Subcutaneous abdominal adipose tissue (tissue), 5 donors: ENCODE data around the gene GRM7.

Experiments used
- H3K27ac ChIP-seq: one replicate; pipeline ENCODE4 v1.7.0; 2013; ENCODE audit warnings: low read depth, mild to moderate bottlenecking, inconsistent platforms, low read length, moderate library complexity
- H3K27me3 ChIP-seq, 5 donors: one replicate each; pipeline ENCODE4 v1.7.0; 2013; ENCODE audit warnings: low read length in 5 of 5, inconsistent platforms in 1 of 5; ENCODE audit not compliant: control insufficient read depth in 5 of 5, insufficient read depth in 4 of 5
- H3K36me3 ChIP-seq, 5 donors: one replicate each; pipeline ENCODE4 v1.7.0; 2013; ENCODE audit warnings: low read length in 5 of 5; ENCODE audit not compliant: control insufficient read depth in 5 of 5, insufficient read depth in 5 of 5
- H3K4me1 ChIP-seq, 5 donors: one replicate each; pipeline ENCODE4 v1.7.0; 2013; ENCODE audit warnings: low read length in 5 of 5, mild to moderate bottlenecking in 3 of 5, moderate library complexity in 1 of 5; ENCODE audit not compliant: control insufficient read depth in 5 of 5, insufficient read depth in 5 of 5
- H3K4me3 ChIP-seq, 5 donors: one replicate each; pipeline ENCODE4 v1.7.0; 2013; ENCODE audit warnings: low read length in 5 of 5, low read depth in 1 of 5
- H3K9ac ChIP-seq, 5 donors: one replicate each; pipeline ENCODE4 v1.7.0; 2013; ENCODE audit warnings: low read length in 5 of 5, mild to moderate bottlenecking in 4 of 5, moderate library complexity in 3 of 5
- H3K9me3 ChIP-seq, 5 donors: one replicate each; pipeline ENCODE4 v1.7.0; 2013; ENCODE audit warnings: low read length in 5 of 5; ENCODE audit not compliant: control insufficient read depth in 5 of 5
- donor health status: healthy.
- donor health status: healthy.
- donor health status: healthy.
- donor health status: healthy.
- donor health status: healthy.

The GRM7 gene

GRCh38 chr3:7739754-7740153 lies 878.8 kb downstream of the GRM7 start:
- no peak overlapping the region for H3K4me3 ChIP-seq
- no peaks in the 10 kb centered on the region for H3K27me3 ChIP-seq
- H3K27ac ChIP-seq, result no peak overlapping the region
- no peak overlapping the region for H3K9ac ChIP-seq
- peaks cover 0 to 2% (median 0%) of the 10 kb centered on the region in 5 donors for H3K9me3 ChIP-seq
- H3K36me3 ChIP-seq, result no peaks in the 10 kb centered on the region
- H3K4me1 ChIP-seq, result no peaks in the 10 kb centered on the region

- H3K36me3 ChIP-seq, result no peaks in the 10 kb centered on the region
- peaks cover 0 to 2% (median 0%) of the 10 kb centered on the region in 5 donors for H3K9me3 ChIP-seq
- H3K4me3 ChIP-seq, result no peak overlapping the region
- H3K9ac ChIP-seq, result no peak overlapping the region
- no peaks in the 10 kb centered on the region for H3K27me3 ChIP-seq
- H3K4me1 ChIP-seq, result no peaks in the 10 kb centered on the region
- H3K27ac ChIP-seq, result no peak overlapping the region
Observed at GRCh38 chr3:7740458-7740857, 879.5 kb downstream of the GRM7 start.

- H3K36me3 ChIP-seq, result no peaks in the 10 kb centered on the region
- peaks cover 0 to 2% (median 0%) of the 10 kb centered on the region in 5 donors for H3K9me3 ChIP-seq
- no peak overlapping the region for H3K27ac ChIP-seq
- no peak overlapping the region for H3K4me3 ChIP-seq
- no peaks in the 10 kb centered on the region for H3K27me3 ChIP-seq
- H3K9ac ChIP-seq, result no peak overlapping the region
- no peaks in the 10 kb centered on the region for H3K4me1 ChIP-seq
Observed at GRCh38 chr3:7744850-7745249, 883.9 kb downstream of the GRM7 start.

- no peaks in the 10 kb centered on the region for H3K27me3 ChIP-seq
- H3K4me3 ChIP-seq, result no peak overlapping the region
- peaks cover 0 to 2% (median 0%) of the 10 kb centered on the region in 5 donors for H3K9me3 ChIP-seq
- H3K9ac ChIP-seq, result no peak overlapping the region
- H3K4me1 ChIP-seq, result no peaks in the 10 kb centered on the region
- H3K36me3 ChIP-seq, result no peaks in the 10 kb centered on the region
- no peak overlapping the region for H3K27ac ChIP-seq
Observed at GRCh38 chr3:7745711-7746110, 884.8 kb downstream of the GRM7 start.

DNA sequence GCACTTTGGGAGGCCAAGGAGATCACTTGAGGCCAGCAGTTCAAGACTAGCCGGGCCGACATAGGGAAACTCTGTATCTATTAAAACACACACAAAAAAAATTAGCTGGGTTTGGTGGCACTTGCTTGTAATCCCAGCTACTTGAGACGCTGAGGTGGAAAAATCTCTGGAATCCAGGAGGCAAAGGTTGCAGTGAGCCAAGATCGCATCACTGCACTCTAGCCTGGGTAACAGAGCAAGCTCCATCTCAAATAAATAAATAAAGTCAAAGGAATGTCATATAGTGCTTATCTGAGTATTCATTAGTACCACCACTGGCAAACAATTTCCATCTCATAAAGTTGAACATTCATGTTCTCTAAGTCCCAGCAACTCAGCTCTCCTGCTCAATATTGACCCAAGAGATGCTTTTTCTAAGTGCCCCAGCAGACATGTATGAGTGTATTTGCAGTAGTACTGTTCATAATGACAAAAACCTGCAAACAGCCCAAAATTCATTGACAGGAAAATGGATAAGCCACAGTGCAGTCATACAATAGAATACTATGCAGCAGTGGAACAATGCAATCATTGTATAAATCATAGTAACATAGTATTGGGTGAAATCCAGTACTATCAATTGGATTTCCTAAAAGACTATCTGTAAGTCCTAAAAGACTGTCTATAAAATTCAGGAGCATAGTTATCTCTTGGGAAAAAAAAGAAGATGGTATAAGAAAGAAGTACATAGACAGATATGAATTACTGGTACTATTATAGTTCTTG lies 889.2 kb downstream of the GRM7 start:
- no peak overlapping the region for H3K9ac ChIP-seq
- no peak overlapping the region for H3K4me3 ChIP-seq
- no peak overlapping the region for H3K27ac ChIP-seq
- H3K4me1 ChIP-seq, result no peaks in the 10 kb centered on the region
- H3K9me3 ChIP-seq, result no peaks in the 10 kb centered on the region
- no peaks in the 10 kb centered on the region for H3K36me3 ChIP-seq
- H3K27me3 ChIP-seq, result no peaks in the 10 kb centered on the region

DNA sequence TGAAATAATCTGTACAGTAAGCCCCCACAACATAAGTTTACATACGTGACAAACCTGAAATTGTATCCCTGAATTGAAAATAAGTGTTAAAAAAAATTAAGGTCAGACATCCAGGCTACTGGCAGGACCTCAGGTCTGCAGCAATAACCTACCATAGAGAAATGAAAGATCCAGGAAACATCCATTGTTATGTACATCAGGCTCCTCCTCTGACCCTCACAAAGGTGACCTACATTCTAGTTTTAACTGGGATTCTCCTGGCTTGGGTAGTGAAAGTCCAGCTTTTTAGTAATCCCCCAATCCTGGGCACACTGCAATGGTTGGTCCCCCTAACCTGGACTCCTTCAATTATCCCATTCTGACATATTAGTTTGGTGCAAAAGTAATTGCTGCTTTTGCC lies 891.1 kb downstream of the GRM7 start:
- no peak overlapping the region for H3K9ac ChIP-seq
- no peaks in the 10 kb centered on the region for H3K36me3 ChIP-seq
- no peaks in the 10 kb centered on the region for H3K27me3 ChIP-seq
- no peaks in the 10 kb centered on the region for H3K9me3 ChIP-seq
- H3K4me3 ChIP-seq, result no peak overlapping the region
- no peaks in the 10 kb centered on the region for H3K4me1 ChIP-seq
- H3K27ac ChIP-seq, result no peak overlapping the region

DNA sequence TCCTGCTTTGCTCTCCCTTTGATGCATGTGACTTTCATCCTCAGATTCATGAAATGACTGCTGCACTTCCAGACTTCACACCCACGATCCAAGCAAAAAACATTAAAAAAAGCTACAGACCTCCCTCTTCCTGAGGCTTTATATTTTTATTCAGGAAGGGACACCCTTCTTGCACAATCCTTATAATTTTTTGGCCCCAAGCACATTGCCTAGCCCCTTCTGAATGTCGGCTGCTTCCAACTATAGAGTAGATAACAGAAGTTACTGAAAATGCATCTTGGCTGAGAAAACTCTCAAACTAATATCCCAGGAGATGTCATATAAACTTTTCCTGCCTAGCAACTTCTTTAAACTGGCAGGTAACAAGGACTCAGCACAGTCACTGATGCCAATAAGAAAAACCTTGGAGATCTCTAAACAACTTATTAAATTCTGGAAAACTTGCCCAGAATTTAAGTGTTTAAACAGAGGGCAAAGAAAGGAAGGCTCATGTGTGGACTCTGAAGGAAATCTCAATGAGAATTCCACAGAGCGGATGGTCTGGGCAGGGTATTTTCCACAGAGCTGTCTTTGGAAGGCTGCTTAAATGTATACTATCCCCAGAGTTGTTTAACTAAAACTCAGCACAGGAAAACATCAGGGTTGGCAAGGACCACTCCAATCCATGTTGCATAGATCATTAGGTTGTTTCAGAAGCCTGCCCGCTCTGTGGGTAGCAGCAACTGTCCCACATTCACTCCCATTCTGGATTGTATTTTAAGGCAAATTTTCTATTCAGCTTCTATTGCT lies 893.9 kb downstream of the GRM7 start:
- Histone ChIP-seq H3K9ac (no peak overlapping the region), H3K27ac (no peak overlapping the region), H3K27me3 (no peaks in the 10 kb centered on the region), H3K9me3 (peaks cover 0 to 2% (median 0%) of the 10 kb centered on the region in 5 donors), H3K36me3 (no peaks in the 10 kb centered on the region), H3K4me3 (no peak overlapping the region), H3K4me1 (no peaks in the 10 kb centered on the region)

- no peaks in the 10 kb centered on the region for H3K4me1 ChIP-seq
- no peaks in the 10 kb centered on the region for H3K36me3 ChIP-seq
- H3K9me3 ChIP-seq, result peaks cover 0 to 3% (median 0%) of the 10 kb centered on the region in 5 donors
- no peak overlapping the region for H3K4me3 ChIP-seq
- no peak overlapping the region for H3K27ac ChIP-seq
- H3K27me3 ChIP-seq, result no peaks in the 10 kb centered on the region
- no peak overlapping the region for H3K9ac ChIP-seq
Observed at GRCh38 chr3:7759630-7760029, 898.7 kb downstream of the GRM7 start.

GRCh38 chr3:7760718-7761117 lies 899.8 kb downstream of the GRM7 start:
- H3K27ac ChIP-seq, result no peak overlapping the region
- H3K27me3 ChIP-seq, result no peaks in the 10 kb centered on the region
- H3K9me3 ChIP-seq, result peaks cover 0 to 3% (median 0%) of the 10 kb centered on the region in 5 donors
- no peak overlapping the region for H3K9ac ChIP-seq
- H3K4me3 ChIP-seq, result no peak overlapping the region
- no peaks in the 10 kb centered on the region for H3K36me3 ChIP-seq
- no peaks in the 10 kb centered on the region for H3K4me1 ChIP-seq

DNA sequence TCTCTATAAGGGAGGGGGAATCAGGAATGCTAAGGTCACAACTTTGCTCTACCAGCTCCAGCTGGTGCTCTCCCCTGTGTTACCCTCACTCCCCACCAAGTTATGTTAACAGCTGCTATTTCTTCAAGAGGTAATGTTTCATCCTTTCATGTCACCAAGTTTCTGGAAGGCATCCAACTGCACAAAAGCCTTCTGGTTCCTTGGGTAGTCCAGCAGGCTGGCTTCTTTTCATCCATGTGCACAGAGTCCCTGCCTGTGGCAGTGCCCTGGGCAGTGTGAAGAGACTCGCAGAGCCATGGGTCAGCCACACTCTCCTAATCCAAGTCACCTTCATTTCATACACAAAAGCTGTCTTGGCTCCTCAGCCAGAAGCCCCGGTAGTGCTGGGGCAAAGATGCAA lies 903.2 kb downstream of the GRM7 start:
- Histone ChIP-seq H3K4me3 (no peak overlapping the region), H3K27ac (no peak overlapping the region), H3K4me1 (no peaks in the 10 kb centered on the region), H3K27me3 (no peaks in the 10 kb centered on the region), H3K9me3 (peaks cover 0 to 8% (median 0%) of the 10 kb centered on the region in 5 donors), H3K9ac (no peak overlapping the region), H3K36me3 (no peaks in the 10 kb centered on the region)
